B cell (primary cell): ENCODE data around the gene PPP1R12B.

Source experiments
- EZH2 ChIP-seq: IDR thresholded peaks from 2 replicates; pipeline ENCODE4 v1.6.1; 2012; ENCODE audit warnings: borderline replicate concordance, low read depth, mild to moderate bottlenecking, moderate library complexity, low read length; ENCODE audit not compliant: insufficient read depth, poor library complexity, severe bottlenecking
- TF ChIP-seq, protein P1 (sequence below): fragments of 200-600 bp; IDR thresholded peaks from one replicate; pipeline ENCODE4 v1.8.0; 2022; ENCODE audit warnings: antibody characterized with exemption, mild to moderate bottlenecking

DNA sequence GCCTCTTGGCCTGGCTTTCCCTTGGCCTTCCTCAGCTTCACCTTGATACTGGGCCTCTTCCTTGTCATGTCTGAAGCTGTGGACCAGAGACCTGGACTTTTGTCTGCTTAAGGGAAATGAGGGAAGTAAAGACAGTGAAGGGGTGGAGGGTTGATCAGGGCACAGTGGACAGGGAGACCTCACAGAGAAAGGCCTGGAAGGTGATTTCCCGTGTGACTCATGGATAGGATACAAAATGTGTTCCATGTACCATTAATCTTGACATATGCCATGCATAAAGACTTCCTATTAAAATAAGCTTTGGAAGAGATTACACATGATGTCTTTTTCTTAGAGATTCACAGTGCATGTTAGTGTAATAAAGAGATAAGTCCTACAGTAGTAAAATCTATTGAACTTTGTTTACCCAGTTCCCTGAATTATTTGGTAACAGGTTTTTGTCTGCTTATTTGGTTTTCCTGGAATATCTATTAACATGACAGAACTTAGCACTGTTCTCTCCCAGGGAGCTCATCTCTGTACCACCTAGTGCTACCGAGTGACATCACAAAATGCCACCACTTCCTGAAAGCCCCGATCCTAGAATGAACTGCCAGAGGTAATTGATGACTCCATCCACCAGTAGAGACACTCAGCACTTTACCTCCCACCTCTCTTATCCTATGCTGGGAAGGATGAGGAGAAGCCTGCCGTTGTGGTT lies 29.0 kb upstream of the PPP1R12B start:
- TF ChIP-seq, protein P1, sequence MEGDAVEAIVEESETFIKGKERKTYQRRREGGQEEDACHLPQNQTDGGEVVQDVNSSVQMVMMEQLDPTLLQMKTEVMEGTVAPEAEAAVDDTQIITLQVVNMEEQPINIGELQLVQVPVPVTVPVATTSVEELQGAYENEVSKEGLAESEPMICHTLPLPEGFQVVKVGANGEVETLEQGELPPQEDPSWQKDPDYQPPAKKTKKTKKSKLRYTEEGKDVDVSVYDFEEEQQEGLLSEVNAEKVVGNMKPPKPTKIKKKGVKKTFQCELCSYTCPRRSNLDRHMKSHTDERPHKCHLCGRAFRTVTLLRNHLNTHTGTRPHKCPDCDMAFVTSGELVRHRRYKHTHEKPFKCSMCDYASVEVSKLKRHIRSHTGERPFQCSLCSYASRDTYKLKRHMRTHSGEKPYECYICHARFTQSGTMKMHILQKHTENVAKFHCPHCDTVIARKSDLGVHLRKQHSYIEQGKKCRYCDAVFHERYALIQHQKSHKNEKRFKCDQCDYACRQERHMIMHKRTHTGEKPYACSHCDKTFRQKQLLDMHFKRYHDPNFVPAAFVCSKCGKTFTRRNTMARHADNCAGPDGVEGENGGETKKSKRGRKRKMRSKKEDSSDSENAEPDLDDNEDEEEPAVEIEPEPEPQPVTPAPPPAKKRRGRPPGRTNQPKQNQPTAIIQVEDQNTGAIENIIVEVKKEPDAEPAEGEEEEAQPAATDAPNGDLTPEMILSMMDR: no peak
- no peak for TF ChIP-seq EZH2
